PC-9 (cell line): ENCODE measurements around the gene MAML3.

Experiments
- CTCF ChIP-seq: fragments of 200-600 bp; sonication (generic); conservative IDR thresholded peaks from 2 replicates; pipeline ENCODE4 v1.6.1; 2017; ENCODE audit warnings: mixed run types, antibody characterized with exemption, mild to moderate bottlenecking, moderate library complexity
- EZH2 ChIP-seq: fragments of 200-600 bp; sonication (generic); IDR thresholded peaks from 2 replicates; pipeline ENCODE4 v1.8.0; 2017; ENCODE audit warnings: antibody characterized with exemption, low read depth

- TF ChIP-seq CTCF (no peak), EZH2 (no peak)
These were observed 359.6 kb downstream of the MAML3 start for GRCh38 chr4:139794158-139794954.
